Measurements from ENCODE around the gene CERS6. TPM values are rescaled to one million over a fixed set of nuclear protein-coding genes. Genes with fewer than 3 reads are reported as not detected.

The CERS6 gene
- total and polyA plus RNA-seq, 2 of the 8 experiments (the other 6 are each of a cell fraction or from before 2014, with no cell fraction given): 6.8 to 28.2 TPM

DNA sequence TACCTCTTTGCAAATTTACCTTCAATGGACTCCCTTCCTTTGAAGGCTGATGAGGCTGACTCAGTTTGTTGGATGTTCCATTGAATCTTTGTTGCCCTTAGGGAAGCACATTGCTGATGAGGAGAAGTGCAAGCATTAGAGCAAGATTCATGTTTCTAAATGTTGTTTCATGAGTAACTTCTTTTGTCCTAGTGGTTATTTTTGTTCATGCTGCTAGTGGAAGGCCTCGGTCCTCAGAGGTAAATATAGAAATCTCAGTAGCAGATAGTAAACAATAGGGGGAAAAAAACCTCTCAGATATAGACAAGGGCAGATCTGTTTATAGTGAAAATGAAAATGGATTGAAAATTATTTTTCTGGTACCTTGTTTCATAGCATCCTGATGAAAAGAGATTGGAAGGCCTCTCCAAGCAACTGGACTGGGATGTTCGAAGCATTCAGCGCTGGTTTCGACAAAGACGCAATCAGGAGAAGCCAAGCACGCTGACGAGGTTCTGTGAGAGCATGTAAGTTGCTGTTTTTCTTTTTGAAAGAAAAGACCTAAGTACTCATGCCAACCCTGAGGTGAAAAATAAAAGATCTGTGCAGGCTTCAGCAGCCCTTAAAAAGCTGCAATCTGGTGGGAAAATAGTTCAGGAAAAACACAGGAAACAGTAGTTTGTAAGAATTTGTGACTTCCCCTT, 104.9 kb downstream of the CERS6 start:
- no peak for FAIRE-seq
- H3K36me3 ChIP-seq (ENCODE audit: control insufficient read depth in 2 of 4, insufficient read depth in 4 of 4, low read length in 3 of 4): peaks cover 0 to 6% (median 1%) of the 10 kb centered on the region in 4 experiments; a peak in 2 of 8 replicates
- POLR2A ChIA-PET (ENCODE audit: partially characterized antibody): interaction anchor here (1.2 to 1.3 kb wide), 2 partner anchors 10 kb away, joined by 3 read pairs; no protein-coding TSS in a partner anchor

More for the DNA sequence above, 104.9 kb downstream of the CERS6 start:
- Histone ChIP-seq H4K91ac (replicated peaks; ENCODE audit: insufficient read length, low read length) (no peak overlapping the region), H3K18ac (ENCODE audit: extremely low read depth, low read length) (no peak overlapping the region), H2BK12ac (ENCODE audit: low read depth, low read length) (no peak overlapping the region), H3K79me1 (ENCODE audit: low read depth, low read length) (no peaks in the 10 kb centered on the region; the same call in 1 of the 2 replicates), H2BK120ac (replicated peaks; ENCODE audit: low read depth, low read length) (no peak overlapping the region), H2BK20ac (ENCODE audit: low read length) (no peak overlapping the region), H3K27ac (ENCODE audit: low read depth, low read length) (no peak overlapping the region), H3K56ac (replicated peaks; ENCODE audit: insufficient read length, low read depth, low read length) (no peak overlapping the region), H3K79me2 (ENCODE audit: control insufficient read depth in 1 of 2, insufficient read depth in 2 of 2, low read length in 2 of 2) (no peaks in the 10 kb centered on the region; a peak in 2 of 4 replicates), H4K5ac (ENCODE audit: insufficient read length, low read depth, low read length) (no peak overlapping the region), H4K8ac (ENCODE audit: extremely low read depth, insufficient read depth, low read length) (no peak overlapping the region), H3K4me2 (ENCODE audit: insufficient read depth in 1 of 2, low read depth in 2 of 2, low read length in 2 of 2) (no peak overlapping the region), H2AK5ac (ENCODE audit: low read depth, low read length) (no peak overlapping the region), H3K9me3 (ENCODE audit: insufficient read depth in 2 of 2, low read depth in 1 of 2, low read length in 1 of 2) (no peaks in the 10 kb centered on the region), H2AFZ (ENCODE audit: low read length) (no peak overlapping the region), H3K23ac (ENCODE audit: insufficient read length) (no peak overlapping the region), H3K27me3 (replicated peaks in 1 of 4; ENCODE audit: control insufficient read depth in 3 of 4, extremely low read depth in 1 of 4, insufficient read depth in 3 of 4, low read length in 3 of 4) (no peaks in the 10 kb centered on the region), H3K4me3 (ENCODE audit: extremely low read depth in 1 of 4, insufficient read depth in 2 of 4, low read depth in 3 of 4, low read length in 4 of 4) (no peak overlapping the region), H3K9ac (replicated peaks in 1 of 4; ENCODE audit: extremely low read depth in 1 of 4, low read depth in 3 of 4, low read length in 3 of 4) (no peak overlapping the region), H2BK5ac (ENCODE audit: low read depth, low read length) (no peak overlapping the region), H3K4ac (replicated peaks; ENCODE audit: insufficient read length, low read depth, low read length) (no peak overlapping the region), H4K20me1 (replicated peaks in 1 of 2; ENCODE audit: control insufficient read depth in 1 of 2, insufficient read depth in 2 of 2, low read length in 2 of 2) (no peaks in the 10 kb centered on the region), H3K4me1 (replicated peaks in 1 of 4; ENCODE audit: control insufficient read depth in 3 of 4, insufficient read depth in 4 of 4, low read length in 3 of 4) (peaks cover 0 to 3% (median 0%) of the 10 kb centered on the region in 4 experiments; a peak in 1 of 7 replicates), H3K23me2 (ENCODE audit: low read depth, low read length) (no peaks in the 10 kb centered on the region), H2BK15ac (ENCODE audit: low read length) (no peak overlapping the region), H3K14ac (ENCODE audit: insufficient read length) (no peak overlapping the region)
- DNase-seq (ENCODE audit: low read depth in 1 of 2, low spot score in 2 of 2): no peak
- 92% methylated on average over 7 of the region's 7 CpGs; no CpG with 5 or more reads in 1 of the 2 experiments for WGBS, 2 experiments (ENCODE audit: extremely low coverage in 1 of 2, insufficient coverage in 1 of 2, insufficient read length in 1 of 2, insufficient replicate concordance in 2 of 2, low coverage in 1 of 2, low lambda C conversion rate in 2 of 2, missing lambda C conversion rate in 1 of 2)
- CTCF ChIA-PET (ENCODE audit: partially characterized antibody): no interaction called here
- no peak for TF ChIP-seq EGR1 (IDR thresholded peaks at IDR 0.05; ENCODE audit: borderline replicate concordance, low read depth, low read length)
- TF ChIP-seq EP300 (IDR thresholded peaks at IDR 0.05; ENCODE audit: borderline replicate concordance in 1 of 2, low read depth in 2 of 2, low read length in 2 of 2): no peak
